Prostate gland (tissue), 2 donors: ENCODE measurements around the gene NOC4L. TPM values are rescaled to one million over a fixed set of nuclear protein-coding genes. Genes with fewer than 3 reads are reported as not detected.

ENCODE experiments used
- DNase-seq: peaks from one replicate; pipeline ENCODE4 v3.0.0-alpha.2; 2019; ENCODE audit warnings: low spot score
- H3K27ac ChIP-seq, 2 donors: fragments of 200-600 bp; sonication (generic); 2 replicates each; pipeline ENCODE4 v1.5.1; 2017 to 2019
- H3K27me3 ChIP-seq: fragments of 200-600 bp; sonication (generic); replicated peaks from 2 replicates; pipeline ENCODE4 v1.5.1; 2019; ENCODE audit not compliant: insufficient read depth
- H3K36me3 ChIP-seq, 2 donors: fragments of 200-600 bp; sonication (generic); 1 replicate in 1 of 2; 2 replicates in 1 of 2; pipeline versions ENCODE4 v1.5.1 to v1.8.1; 2017 to 2019
- H3K4me1 ChIP-seq: fragments of 200-600 bp; sonication (generic); replicated peaks from 2 replicates; pipeline ENCODE4 v1.5.1; 2019
- H3K4me3 ChIP-seq, 2 donors: fragments of 200-600 bp; sonication (generic); 2 replicates each; pipeline ENCODE4 v1.5.1; 2017 to 2019
- H3K9me3 ChIP-seq: fragments of 200-600 bp; sonication (generic); 2 replicates; pipeline ENCODE4 v1.5.1; 2017
- POLR2A ChIP-seq: fragments of 450-650 bp; IDR thresholded peaks from one replicate; pipeline ENCODE4 v1.6.1; 2016; ENCODE audit warnings: antibody characterized with exemption, mild to moderate bottlenecking
- POLR2AphosphoS5 ChIP-seq: sonication (generic); formaldehyde crosslinking; IDR thresholded peaks from one replicate; pipeline ENCODE4 v1.6.1; 2017; ENCODE audit warnings: antibody characterized with exemption
- WGBS: methylation state at CpG from one replicate; pipeline ENCODE4 v1.1.5; 2018; 5-methylcytosine and 5-hydroxymethylcytosine counted together
- intact Hi-C: fragments of 100-400 bp; cut with DNase I; formaldehyde crosslinking; loops from one replicate; pipeline ENCODE4 v1.14.2; 2022
- total RNA-seq, 2 donors: library from RNA; depleted of rRNA; stranded (reverse); fragments of >200 nt; gene quantifications; one replicate each; pipeline ENCODE4 v1.1.0, GENCODE V29; 2016
- TF ChIP-seq, protein P1 (sequence below), 4 experiments: fragments of 200-600 bp in 2 of 4; fragments of 450-650 bp in 2 of 4; sonication (generic) in 2 of 4; IDR thresholded peaks; 1 replicate in 3 of 4; 2 replicates in 1 of 4; pipeline ENCODE4 v1.5.1; 2016 to 2019; ENCODE audit warnings: antibody characterized with exemption in 4 of 4, mild to moderate bottlenecking in 2 of 4, moderate library complexity in 2 of 4

NOC4L gene
- total RNA-seq, 2 donors from 2014 or later = 12.4 to 32.5 TPM

DNA sequence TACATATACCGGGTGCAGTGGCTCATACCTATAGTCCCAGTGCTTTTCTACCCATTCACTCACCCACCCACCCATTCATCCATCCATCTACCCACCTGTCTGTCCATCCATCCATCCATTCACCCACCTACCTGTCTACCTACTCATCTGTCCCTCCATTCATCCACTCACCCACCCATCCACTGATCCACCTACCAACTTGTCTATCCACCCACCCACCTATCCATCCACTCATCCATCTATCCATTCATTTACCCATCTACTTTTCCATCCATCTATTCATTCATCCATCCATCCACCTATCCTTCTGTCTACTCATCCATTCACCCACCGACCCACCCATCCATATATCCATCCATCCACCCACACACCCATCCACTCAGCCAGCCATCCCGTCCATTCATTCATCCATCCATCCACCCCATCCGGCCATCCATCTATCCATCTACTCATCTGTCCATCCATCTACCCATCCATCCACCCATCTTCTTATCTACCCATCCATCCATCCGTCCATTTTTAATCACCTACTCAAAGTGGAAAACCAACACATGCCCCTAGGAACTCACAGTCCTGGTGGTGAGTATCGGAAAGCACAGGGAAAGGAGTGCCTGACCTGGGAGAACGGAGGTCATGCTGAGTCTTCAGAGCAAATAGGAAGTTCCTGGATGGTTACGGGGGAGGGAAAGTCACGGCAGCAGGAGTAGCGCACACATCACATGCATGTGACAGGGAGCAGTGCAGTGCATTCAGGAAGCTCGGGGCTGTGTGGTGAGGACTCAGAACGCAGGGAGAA lies 20.1 kb upstream of the NOC4L start:
- H3K27ac ChIP-seq = no peak overlapping the region
- no peak overlapping the region for H3K4me3 ChIP-seq
- no peaks in the 10 kb centered on the region for H3K27me3 ChIP-seq
- H3K4me1 ChIP-seq = no peaks in the 10 kb centered on the region
- TF ChIP-seq, protein P1, sequence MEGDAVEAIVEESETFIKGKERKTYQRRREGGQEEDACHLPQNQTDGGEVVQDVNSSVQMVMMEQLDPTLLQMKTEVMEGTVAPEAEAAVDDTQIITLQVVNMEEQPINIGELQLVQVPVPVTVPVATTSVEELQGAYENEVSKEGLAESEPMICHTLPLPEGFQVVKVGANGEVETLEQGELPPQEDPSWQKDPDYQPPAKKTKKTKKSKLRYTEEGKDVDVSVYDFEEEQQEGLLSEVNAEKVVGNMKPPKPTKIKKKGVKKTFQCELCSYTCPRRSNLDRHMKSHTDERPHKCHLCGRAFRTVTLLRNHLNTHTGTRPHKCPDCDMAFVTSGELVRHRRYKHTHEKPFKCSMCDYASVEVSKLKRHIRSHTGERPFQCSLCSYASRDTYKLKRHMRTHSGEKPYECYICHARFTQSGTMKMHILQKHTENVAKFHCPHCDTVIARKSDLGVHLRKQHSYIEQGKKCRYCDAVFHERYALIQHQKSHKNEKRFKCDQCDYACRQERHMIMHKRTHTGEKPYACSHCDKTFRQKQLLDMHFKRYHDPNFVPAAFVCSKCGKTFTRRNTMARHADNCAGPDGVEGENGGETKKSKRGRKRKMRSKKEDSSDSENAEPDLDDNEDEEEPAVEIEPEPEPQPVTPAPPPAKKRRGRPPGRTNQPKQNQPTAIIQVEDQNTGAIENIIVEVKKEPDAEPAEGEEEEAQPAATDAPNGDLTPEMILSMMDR (IDR thresholded peaks at IDR 0.05) = no peak
- TF ChIP-seq POLR2A (no peak), POLR2AphosphoS5 (no peak)
- WGBS = 95% methylated on average over 12 of the region's 12 CpGs
- H3K36me3 ChIP-seq = no peaks in the 10 kb centered on the region
- no peaks in the 10 kb centered on the region for H3K9me3 ChIP-seq
- intact Hi-C loops = no loop called here
- no peak for DNase-seq

GRCh38 chr12:132124766-132125425 lies 19.4 kb upstream of the NOC4L start:
- no peaks in the 10 kb centered on the region for H3K4me1 ChIP-seq
- no peak for TF ChIP-seq POLR2AphosphoS5
- TF ChIP-seq, protein P1 (IDR thresholded peaks at IDR 0.05) = no peak
- TF ChIP-seq POLR2A = no peak
- no peaks in the 10 kb centered on the region for H3K36me3 ChIP-seq
- WGBS = 98% methylated on average over 19 of the region's 19 CpGs
- no peak overlapping the region for H3K4me3 ChIP-seq
- H3K27ac ChIP-seq = no peak overlapping the region
- no peaks in the 10 kb centered on the region for H3K27me3 ChIP-seq
- no peaks in the 10 kb centered on the region for H3K9me3 ChIP-seq
- no peak for DNase-seq
- intact Hi-C loops = no loop called here

DNA sequence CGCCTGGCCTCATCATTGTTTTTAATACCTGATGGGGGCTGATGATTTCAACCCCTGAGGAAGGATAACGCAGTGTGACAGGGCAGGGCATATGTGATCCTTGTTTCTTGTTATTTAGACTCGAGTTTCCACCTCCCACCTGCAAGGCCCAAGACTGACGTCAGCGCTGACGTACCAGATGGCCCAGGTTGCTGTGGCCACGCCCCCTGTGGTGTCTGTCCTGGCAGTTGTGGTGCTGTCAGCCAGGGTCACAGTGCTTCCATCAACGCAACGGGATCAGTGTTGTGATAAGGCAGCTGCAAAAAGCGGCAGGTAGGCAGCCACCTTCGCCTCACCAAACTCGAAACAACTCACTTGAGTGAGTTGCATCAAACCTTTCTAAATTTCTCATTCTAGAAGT lies 18.5 kb upstream of the NOC4L start:
- DNase-seq = no peak
- Histone ChIP-seq H3K27me3 (no peaks in the 10 kb centered on the region), H3K36me3 (no peaks in the 10 kb centered on the region), H3K9me3 (no peaks in the 10 kb centered on the region), H3K4me1 (no peaks in the 10 kb centered on the region), H3K27ac (no peak overlapping the region), H3K4me3 (no peak overlapping the region)
- 95% methylated on average over 12 of the region's 12 CpGs for WGBS
- intact Hi-C loops = no loop called here
- TF ChIP-seq POLR2AphosphoS5 (no peak), POLR2A (no peak)
- TF ChIP-seq, protein P1 (IDR thresholded peaks at IDR 0.05) = no peak

DNA sequence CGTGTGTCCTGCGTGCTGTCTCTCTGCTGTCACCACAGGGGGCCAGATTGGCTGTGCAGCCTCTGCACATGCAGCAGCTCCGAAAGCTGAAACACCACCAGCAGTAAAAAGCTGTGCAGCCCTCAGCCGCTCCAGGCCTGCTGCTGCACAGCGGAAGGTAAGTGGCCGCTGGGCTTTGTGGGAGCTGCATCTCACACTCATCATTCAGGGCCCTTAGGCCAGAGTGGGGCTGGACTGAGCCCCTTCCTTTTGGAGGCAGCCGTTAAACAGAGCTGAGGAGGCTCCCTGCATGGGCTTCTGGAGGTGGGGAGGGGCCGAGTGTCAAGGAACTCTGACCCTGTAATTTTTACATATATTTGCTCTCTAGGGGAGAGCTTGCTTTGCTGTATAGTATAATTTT lies 17.2 kb upstream of the NOC4L start:
- intact Hi-C loops = no loop called here
- Histone ChIP-seq H3K4me3 (no peak overlapping the region), H3K27me3 (no peaks in the 10 kb centered on the region), H3K27ac (no peak overlapping the region), H3K36me3 (no peaks in the 10 kb centered on the region), H3K4me1 (no peaks in the 10 kb centered on the region), H3K9me3 (no peaks in the 10 kb centered on the region)
- WGBS = 100% methylated on average over 8 of the region's 8 CpGs
- TF ChIP-seq POLR2A (no peak), POLR2AphosphoS5 (no peak)
- TF ChIP-seq, protein P1 (IDR thresholded peaks at IDR 0.05) = no peak
- no peak for DNase-seq
